Measurements from ENCODE around the gene ZSCAN25.
"Not testable (repeated sequence)": the region's sequence is repeated elsewhere in the genome, so short reads cannot be mapped to it uniquely, and the experiment has no call there.

Gene ZSCAN25

GRCh38 chr7:99618726-99619125, 2.0 kb downstream of the ZSCAN25 start:
- no peak for DNase-seq

- no peak for DNase-seq
Observed at GRCh38 chr7:99619571-99620130, 2.9 kb downstream of the ZSCAN25 start.

DNA sequence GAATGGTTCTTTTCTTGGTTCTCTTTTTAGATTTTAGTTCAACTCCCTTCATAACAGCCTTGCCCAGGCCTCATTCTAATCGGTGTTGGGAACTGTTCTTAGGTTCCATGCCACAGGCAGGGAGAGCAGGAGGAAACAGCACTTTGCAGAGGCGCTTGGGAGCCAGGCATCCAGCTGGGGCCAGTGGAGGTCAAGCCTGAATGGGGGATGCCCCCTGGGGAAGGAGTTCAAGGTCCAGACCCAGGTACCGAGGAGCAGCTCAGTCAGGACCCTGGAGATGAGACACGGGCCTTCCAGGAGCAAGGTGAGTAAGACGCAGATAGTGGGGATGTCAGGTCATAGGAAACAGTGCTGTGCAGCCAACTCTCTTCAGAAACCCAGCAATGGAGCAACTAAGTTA, 4.5 kb downstream of the ZSCAN25 start:
- DNase-seq = no peak

GRCh38 chr7:99622596-99622995, 5.8 kb downstream of the ZSCAN25 start:
- no peak for DNase-seq

DNA sequence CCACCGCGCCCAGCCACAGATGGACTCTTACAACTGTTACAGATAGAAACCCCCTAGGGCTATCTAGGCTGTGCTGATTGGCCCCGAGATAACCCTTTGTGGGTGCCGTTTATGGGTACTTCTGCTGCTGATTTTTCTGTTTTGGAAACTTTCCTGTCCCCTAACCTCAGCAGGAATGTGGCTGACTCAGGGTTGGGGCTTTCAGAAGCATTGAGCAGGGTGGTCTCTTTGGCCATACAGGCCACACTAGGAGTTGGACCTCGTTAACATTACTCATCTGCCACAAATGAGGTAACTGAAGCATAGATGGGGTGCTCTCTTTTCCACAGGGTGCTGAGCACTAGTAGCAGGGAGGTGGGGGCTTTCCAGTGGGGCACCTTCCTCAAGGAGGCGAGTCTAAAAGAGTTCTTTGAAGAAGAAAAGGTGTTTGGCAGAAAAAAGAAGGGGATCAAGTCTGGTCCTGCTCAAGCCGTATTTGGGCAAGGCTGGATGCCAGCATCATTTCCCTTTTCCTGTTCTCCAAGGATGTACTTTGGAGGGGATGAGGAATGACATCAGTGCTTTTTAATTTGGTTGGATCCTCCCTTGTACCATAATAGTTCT, 6.4 kb downstream of the ZSCAN25 start:
- no peak for DNase-seq

- no peak for DNase-seq
Observed at GRCh38 chr7:99623702-99624447, 7.1 kb downstream of the ZSCAN25 start.

GRCh38 chr7:99624484-99624883, 7.7 kb downstream of the ZSCAN25 start:
- peak in 3 of 4 experiments; percentile 22 to 54 (median 46) for DNase-seq

- no peak for DNase-seq
Observed at GRCh38 chr7:99625321-99625720, 8.6 kb downstream of the ZSCAN25 start.

DNA sequence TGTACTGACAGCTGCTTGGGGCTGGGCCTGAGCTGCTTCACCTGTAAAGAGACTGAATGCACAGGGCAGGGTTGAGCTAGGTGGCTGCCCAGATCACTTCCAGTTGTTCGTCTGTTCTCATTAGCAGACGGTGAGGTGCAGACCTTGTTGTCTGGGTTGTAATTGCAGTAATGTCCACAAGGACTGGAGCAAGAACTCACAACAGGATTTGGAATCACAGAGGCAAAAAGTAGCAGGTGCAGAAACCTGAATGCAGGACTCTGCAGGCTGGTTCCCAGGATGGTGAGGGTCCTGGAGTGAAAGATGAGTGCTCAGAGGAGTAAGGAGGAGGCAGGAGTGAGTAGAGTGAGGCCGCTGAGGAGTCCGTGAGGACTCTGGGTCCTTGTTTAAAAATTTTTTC, 9.2 kb downstream of the ZSCAN25 start:
- no peak for DNase-seq

- no peak for DNase-seq
Observed at GRCh38 chr7:99626661-99627060, 9.9 kb downstream of the ZSCAN25 start.

DNA sequence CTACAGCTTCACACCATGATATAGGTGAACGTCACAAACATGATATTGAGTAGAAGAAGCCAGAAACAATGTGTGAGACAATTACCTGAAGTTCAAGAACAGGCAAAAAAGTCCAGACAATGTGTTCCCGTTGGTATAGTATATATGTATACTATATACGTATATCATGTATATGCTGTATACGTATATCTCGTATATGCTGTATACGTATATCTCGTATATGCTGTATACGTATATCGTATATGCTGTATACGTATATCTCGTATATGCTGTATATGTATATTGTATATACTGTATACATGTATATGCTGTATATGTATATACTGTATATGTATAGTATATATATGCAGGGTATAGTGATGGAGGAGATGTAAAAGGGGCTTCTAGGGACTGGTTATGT, 10.8 kb downstream of the ZSCAN25 start:
- no peak for DNase-seq

DNA sequence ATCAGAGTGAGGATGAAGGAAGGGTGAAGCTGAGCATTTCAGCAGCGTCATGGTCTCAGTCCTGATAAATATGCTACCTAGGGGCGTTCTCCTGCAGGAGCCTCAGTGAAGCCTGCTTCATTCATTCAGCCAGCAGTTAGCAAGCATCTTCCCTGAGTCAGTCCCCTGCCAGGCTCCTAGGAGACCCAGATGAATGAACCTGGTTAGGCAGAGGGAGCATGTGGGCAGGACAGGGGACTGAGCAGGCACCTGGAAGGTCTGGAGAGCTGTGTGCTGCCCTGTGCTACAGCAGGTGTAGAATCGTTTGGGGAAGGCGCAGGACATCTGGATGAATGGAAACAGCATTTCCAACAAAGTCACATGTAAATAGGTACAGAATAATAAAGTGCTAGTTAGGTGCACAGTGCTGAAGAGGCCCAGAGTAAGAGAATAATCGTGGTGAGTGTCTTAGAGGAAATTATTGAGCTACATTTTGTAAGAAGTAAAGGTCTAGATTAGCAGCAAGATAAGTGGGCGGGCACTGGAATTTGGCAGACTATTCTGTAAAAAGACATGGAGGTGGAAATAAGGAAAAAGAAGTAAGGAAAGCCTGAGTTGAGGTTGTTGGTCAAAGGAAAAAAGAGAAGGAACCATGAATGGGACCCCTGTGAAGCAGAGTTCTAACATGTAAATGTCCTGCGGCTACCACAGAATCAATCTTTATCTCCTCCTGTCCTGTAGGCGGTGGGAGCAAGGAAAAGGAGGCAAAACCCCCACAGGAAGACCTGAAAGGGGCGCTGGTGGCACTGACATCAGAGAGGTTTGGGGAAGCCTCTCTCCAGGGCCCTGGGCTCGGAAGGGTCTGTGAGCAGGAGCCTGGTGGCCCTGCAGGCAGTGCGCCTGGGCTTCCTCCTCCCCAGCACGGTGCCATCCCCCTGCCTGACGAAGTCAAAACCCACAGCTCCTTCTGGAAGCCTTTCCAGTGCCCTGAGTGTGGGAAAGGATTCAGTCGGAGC, 12.0 kb downstream of the ZSCAN25 start:
- DNase-seq = no peak

DNA sequence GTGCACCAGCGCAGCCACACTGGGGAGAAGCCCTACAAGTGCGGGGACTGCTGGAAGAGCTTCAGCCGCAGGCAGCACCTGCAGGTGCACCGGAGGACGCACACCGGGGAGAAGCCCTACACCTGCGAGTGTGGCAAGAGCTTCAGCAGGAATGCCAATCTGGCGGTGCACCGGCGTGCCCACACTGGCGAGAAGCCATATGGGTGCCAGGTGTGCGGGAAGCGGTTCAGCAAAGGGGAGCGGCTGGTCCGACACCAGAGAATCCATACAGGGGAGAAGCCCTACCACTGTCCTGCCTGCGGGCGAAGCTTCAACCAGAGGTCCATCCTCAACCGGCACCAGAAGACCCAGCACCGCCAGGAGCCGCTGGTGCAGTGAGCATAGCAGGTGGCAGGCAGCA, 12.9 kb downstream of the ZSCAN25 start:
- no peak for DNase-seq

- DNase-seq = no peak
Observed at GRCh38 chr7:99631295-99632109, 14.8 kb downstream of the ZSCAN25 start.

- DNase-seq = not testable (repeated sequence)
Observed at GRCh38 chr7:99637414-99637813, 20.7 kb downstream of the ZSCAN25 start.

GRCh38 chr7:99638731-99639130, 22.0 kb downstream of the ZSCAN25 start:
- no peak for DNase-seq

GRCh38 chr7:99639267-99639666, 22.5 kb downstream of the ZSCAN25 start:
- no peak for DNase-seq

DNA sequence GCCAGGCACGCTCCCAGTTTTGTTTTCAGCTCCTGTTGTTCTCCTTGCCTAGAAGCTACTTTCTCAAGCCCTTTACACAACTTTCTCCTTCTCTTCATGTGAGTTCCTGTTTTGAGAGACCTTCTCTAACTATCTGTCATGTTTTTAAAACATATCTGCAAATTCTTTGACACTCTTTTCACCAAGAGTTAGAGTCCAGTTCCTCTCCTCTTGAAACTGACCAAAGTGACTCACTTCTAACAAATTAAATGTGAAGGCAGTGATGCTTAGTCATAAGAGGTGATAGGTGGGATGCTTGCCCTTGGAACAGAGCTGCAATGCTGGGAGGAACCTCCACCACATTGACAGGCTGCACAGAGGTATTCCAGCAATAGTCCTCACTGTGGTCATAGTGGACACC, 25.3 kb downstream of the ZSCAN25 start:
- DNase-seq = no peak

DNA sequence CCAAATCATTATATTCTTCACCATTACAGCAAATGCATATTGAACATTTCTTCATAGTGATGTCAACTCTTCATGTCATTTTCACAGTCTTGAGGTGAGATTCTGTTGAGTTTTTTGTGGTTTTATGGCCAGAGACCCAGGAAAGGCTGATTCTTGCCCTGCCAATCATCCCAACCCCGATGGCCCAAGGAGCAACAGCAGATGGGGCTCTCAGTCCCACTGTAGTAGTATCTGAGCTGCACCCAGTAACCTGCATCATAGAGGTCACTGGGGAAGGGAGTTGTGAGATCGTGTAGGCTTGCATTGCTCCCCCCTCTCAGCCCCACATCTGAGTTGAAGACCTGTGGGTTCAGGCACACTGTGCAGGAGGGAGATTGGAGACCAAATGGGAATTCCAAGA, 26.7 kb downstream of the ZSCAN25 start:
- DNase-seq = no peak

DNA sequence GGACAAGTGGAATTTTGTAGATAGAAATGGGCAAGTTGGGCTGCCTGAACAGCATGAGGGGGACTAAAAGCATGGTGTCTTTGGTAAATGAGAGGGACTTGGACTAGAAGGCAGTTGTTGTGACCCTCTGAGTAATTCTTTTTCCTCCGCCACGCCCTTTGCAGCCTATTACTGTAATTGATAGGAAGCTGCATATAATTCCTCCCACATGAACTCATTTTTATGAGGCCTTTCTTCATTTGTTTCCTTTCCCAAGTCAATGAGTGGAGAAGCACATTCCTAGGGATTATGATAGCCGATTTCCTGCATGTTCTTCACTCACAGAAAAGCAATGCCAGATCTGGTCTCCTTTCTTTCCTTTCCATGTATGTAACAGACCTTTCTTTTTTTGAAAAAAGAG, 27.7 kb downstream of the ZSCAN25 start:
- DNase-seq = no peak

DNA sequence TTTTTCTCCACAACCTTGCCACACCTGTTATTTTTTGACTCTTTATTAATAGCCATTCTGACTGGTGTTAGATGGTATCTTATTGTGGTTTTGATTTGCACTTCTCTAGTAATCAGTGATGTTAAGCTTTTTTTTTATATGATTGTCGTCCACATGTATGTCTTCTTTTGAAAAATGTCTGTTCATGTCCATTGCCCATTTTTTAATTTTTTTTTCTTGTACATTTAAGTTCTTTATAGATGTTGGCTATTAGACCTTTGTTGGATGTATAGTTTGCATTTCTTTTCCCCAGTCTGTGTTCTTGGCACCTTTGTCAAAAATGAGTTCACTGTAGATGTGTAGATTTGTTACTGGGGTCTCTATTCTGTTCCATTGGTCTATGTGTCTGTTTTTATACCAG, 28.8 kb downstream of the ZSCAN25 start:
- DNase-seq = no peak

GRCh38 chr7:99648843-99649242, 32.1 kb downstream of the ZSCAN25 start:
- DNase-seq = no peak
